ENCODE data around the gene ERG. TPM values are rescaled to one million over a fixed set of nuclear protein-coding genes. Genes with fewer than 3 reads are reported as not detected.

The ERG gene
- polyA plus RNA-seq, 1 of the 3 experiments (the other 2 are of a cell fraction) = not detected

GRCh38 chr21:38399103-38399502 is 99.2 kb downstream of the ERG start:
- Histone ChIP-seq H3K27me3 (ENCODE audit: insufficient read depth) (no peaks in the 10 kb centered on the region), H3K9me3 (no peaks in the 10 kb centered on the region), H3K4me2 (no peak overlapping the region), H3K79me2 (ENCODE audit: insufficient read depth) (no peaks in the 10 kb centered on the region), H3K36me3 (replicated peaks in 1 of 2; ENCODE audit: control insufficient read depth in 1 of 2, insufficient read depth in 2 of 2, low read length in 1 of 2) (no peaks in the 10 kb centered on the region), H3K9ac (no peak overlapping the region), H4K20me1 (ENCODE audit: insufficient read depth) (no peaks in the 10 kb centered on the region), H3K4me3 (ENCODE audit: low read depth in 2 of 2, low read length in 1 of 2) (no peak overlapping the region), H3K27ac (ENCODE audit: low read depth in 2 of 2, low read length in 1 of 2) (no peak overlapping the region), H3F3A (replicated peaks; ENCODE audit: insufficient read depth) (no peaks in the 10 kb centered on the region), H2AFZ (ENCODE audit: low read depth) (no peak overlapping the region), H3K9me2 (no peaks in the 10 kb centered on the region), H3K4me1 (ENCODE audit: control insufficient read depth in 1 of 2, insufficient read depth in 2 of 2, low read depth in 1 of 2, low read length in 1 of 2) (no peaks in the 10 kb centered on the region)
- ChIA-PET POLR2A (no interaction called here), CTCF (no interaction called here)
- 80% methylated on average over 3 of the region's 3 CpGs for WGBS (ENCODE audit: low lambda C conversion rate)
- DNase-seq = no peak
- TF ChIP-seq YY1 (IDR thresholded peaks at IDR 0.05; ENCODE audit: low read depth) (no peak), CHD2 (IDR thresholded peaks at IDR 0.05; ENCODE audit: low read length, partially characterized antibody) (no peak), ZBTB33 (IDR thresholded peaks at IDR 0.05; ENCODE audit: borderline replicate concordance, low read depth) (no peak), SIN3A (IDR thresholded peaks at IDR 0.05; ENCODE audit: borderline replicate concordance, low read depth, low read length) (no peak), GABPA (IDR thresholded peaks at IDR 0.05; ENCODE audit: low read depth) (no peak), GATA2 (CRISPR knock-in tag; IDR thresholded peaks at IDR 0.05) (no peak), FOXJ3 (CRISPR knock-in tag; IDR thresholded peaks at IDR 0.05) (no peak), NRF1 (IDR thresholded peaks at IDR 0.05; ENCODE audit: low read depth, low read length) (no peak), NFIC (IDR thresholded peaks at IDR 0.05; ENCODE audit: borderline replicate concordance) (no peak)

GRCh38 chr21:38396325-38396724 is 102.0 kb downstream of the ERG start:
- Histone ChIP-seq H3K27me3 (ENCODE audit: insufficient read depth) (no peaks in the 10 kb centered on the region), H3K9ac (no peak overlapping the region), H3K4me2 (no peak overlapping the region), H3K4me1 (ENCODE audit: control insufficient read depth in 1 of 2, insufficient read depth in 2 of 2, low read depth in 1 of 2, low read length in 1 of 2) (no peaks in the 10 kb centered on the region; a peak in 1 of 4 replicates), H3K36me3 (replicated peaks in 1 of 2; ENCODE audit: control insufficient read depth in 1 of 2, insufficient read depth in 2 of 2, low read length in 1 of 2) (no peaks in the 10 kb centered on the region), H3K9me2 (no peaks in the 10 kb centered on the region), H3K27ac (ENCODE audit: low read depth in 2 of 2, low read length in 1 of 2) (no peak overlapping the region), H2AFZ (ENCODE audit: low read depth) (no peak overlapping the region), H3K79me2 (ENCODE audit: insufficient read depth) (no peaks in the 10 kb centered on the region), H4K20me1 (ENCODE audit: insufficient read depth) (no peaks in the 10 kb centered on the region), H3K9me3 (no peaks in the 10 kb centered on the region), H3K4me3 (ENCODE audit: low read depth in 2 of 2, low read length in 1 of 2) (no peak overlapping the region), H3F3A (replicated peaks; ENCODE audit: insufficient read depth) (no peaks in the 10 kb centered on the region)
- WGBS (ENCODE audit: low lambda C conversion rate) = 95% methylated on average over 1 of the region's 1 CpG
- no peak for DNase-seq
- POLR2A ChIA-PET = no interaction called here
- TF ChIP-seq NFIC (IDR thresholded peaks at IDR 0.05; ENCODE audit: borderline replicate concordance) (no peak), PBX3 (IDR thresholded peaks at IDR 0.05) (no peak), GATA2 (CRISPR knock-in tag; IDR thresholded peaks at IDR 0.05) (no peak), POLR2AphosphoS5 (IDR thresholded peaks at IDR 0.05; ENCODE audit: low read depth, low read length) (no peak), CTCF (IDR thresholded peaks at IDR 0.05) (no peak), USF2 (IDR thresholded peaks at IDR 0.05; ENCODE audit: borderline replicate concordance, low read depth, low read length) (no peak), MEF2A (IDR thresholded peaks at IDR 0.05; ENCODE audit: borderline replicate concordance, low read depth) (no peak), GABPA (IDR thresholded peaks at IDR 0.05; ENCODE audit: low read depth) (no peak), EZH2phosphoT487 (IDR thresholded peaks at IDR 0.05; ENCODE audit: borderline replicate concordance, low read depth) (no peak), CHD2 (IDR thresholded peaks at IDR 0.05; ENCODE audit: low read length, partially characterized antibody) (no peak), SMC3 (IDR thresholded peaks at IDR 0.05; ENCODE audit: low read depth, low read length) (no peak), NRF1 (IDR thresholded peaks at IDR 0.05; ENCODE audit: low read depth, low read length) (no peak), FOXM1 (IDR thresholded peaks at IDR 0.05; ENCODE audit: low read depth) (no peak), USF1 (IDR thresholded peaks at IDR 0.05; ENCODE audit: borderline replicate concordance, low read depth) (no peak), FOXJ3 (CRISPR knock-in tag; IDR thresholded peaks at IDR 0.05) (no peak), RXRA (IDR thresholded peaks at IDR 0.05; ENCODE audit: borderline replicate concordance, low read depth) (no peak), RFX5 (IDR thresholded peaks at IDR 0.05; ENCODE audit: low read length) (no peak)
- CTCF ChIA-PET = interaction anchor here (1.0 kb wide), 1 partner anchor 40 kb away, joined by 4 read pairs; no protein-coding TSS in a partner anchor
